ENCODE measurements around the gene ALDH1L1. TPM values are rescaled to one million over a fixed set of nuclear protein-coding genes. Genes with fewer than 3 reads are reported as not detected.

The ALDH1L1 gene
- total RNA-seq, 1 donor from 2014 or later = 1.0 TPM

- peaks cover 30% of the 10 kb centered on the region for H3K9me3 Mint-ChIP-seq
- peaks cover 14% of the 10 kb centered on the region for H3K4me1 Mint-ChIP-seq
- peaks cover 2% of the 10 kb centered on the region for H3K36me3 Mint-ChIP-seq
- H3K27me3 Mint-ChIP-seq (ENCODE audit: low read depth) = no peaks in the 10 kb centered on the region
- H3K4me3 Mint-ChIP-seq = no peak overlapping the region
- no peak for TF ChIP-seq CTCF (IDR thresholded peaks at IDR 0.05; ENCODE audit: unreplicated experiment)
- no peak overlapping the region for H3K27ac Mint-ChIP-seq
- DNase-seq (ENCODE audit: low spot score in 2 of 2, unreplicated experiment in 2 of 2) = no peak
Observed at GRCh38 chr3:126087552-126088175, 92.7 kb downstream of the ALDH1L1 start.

- peaks cover 4% of the 10 kb centered on the region for H3K36me3 Mint-ChIP-seq
- peaks cover 19% of the 10 kb centered on the region for H3K9me3 Mint-ChIP-seq
- no peak overlapping the region for H3K27ac Mint-ChIP-seq
- no peak for TF ChIP-seq CTCF (IDR thresholded peaks at IDR 0.05; ENCODE audit: unreplicated experiment)
- no peak for DNase-seq (ENCODE audit: low spot score in 2 of 2, unreplicated experiment in 2 of 2)
- H3K27me3 Mint-ChIP-seq (ENCODE audit: low read depth) = no peaks in the 10 kb centered on the region
- H3K4me1 Mint-ChIP-seq = peaks cover 14% of the 10 kb centered on the region
- H3K4me3 Mint-ChIP-seq = no peak overlapping the region
Observed at GRCh38 chr3:126085841-126086240, 94.5 kb downstream of the ALDH1L1 start.

GRCh38 chr3:126085276-126085675, 95.1 kb downstream of the ALDH1L1 start:
- no peak for DNase-seq (ENCODE audit: low spot score in 2 of 2, unreplicated experiment in 2 of 2)
- H3K9me3 Mint-ChIP-seq = peaks cover 16% of the 10 kb centered on the region
- H3K4me3 Mint-ChIP-seq = peak overlapping the region; percentile 70
- H3K27ac Mint-ChIP-seq = peak overlapping the region; percentile 86
- no peak for TF ChIP-seq CTCF (IDR thresholded peaks at IDR 0.05; ENCODE audit: unreplicated experiment)
- peaks cover 7% of the 10 kb centered on the region for H3K36me3 Mint-ChIP-seq
- H3K27me3 Mint-ChIP-seq (ENCODE audit: low read depth) = no peaks in the 10 kb centered on the region
- peaks cover 14% of the 10 kb centered on the region for H3K4me1 Mint-ChIP-seq

GRCh38 chr3:126084768-126085180, 95.6 kb downstream of the ALDH1L1 start:
- peak overlapping the region; percentile 70 for H3K4me3 Mint-ChIP-seq
- DNase-seq (ENCODE audit: low spot score in 2 of 2, unreplicated experiment in 2 of 2) = no peak
- peak overlapping the region; percentile 86 for H3K27ac Mint-ChIP-seq
- no peak for TF ChIP-seq CTCF (IDR thresholded peaks at IDR 0.05; ENCODE audit: unreplicated experiment)
- H3K9me3 Mint-ChIP-seq = peaks cover 20% of the 10 kb centered on the region
- peaks cover 10% of the 10 kb centered on the region for H3K36me3 Mint-ChIP-seq
- H3K4me1 Mint-ChIP-seq = peaks cover 14% of the 10 kb centered on the region
- H3K27me3 Mint-ChIP-seq (ENCODE audit: low read depth) = no peaks in the 10 kb centered on the region

GRCh38 chr3:126083913-126084767, 96.2 kb downstream of the ALDH1L1 start, which contains the start of gene SLC41A3:
Gene SLC41A3, minus strand, starts transcription at chr3:126084124. Its CDS starts 15,905 bp downstream, at chr3:126068219.
- H3K27ac Mint-ChIP-seq = peak within 1 kb of the TSS; percentile 86
- peak within 1 kb of the TSS; percentile 77 for H3K4me3 Mint-ChIP-seq
- no peaks in the 10 kb centered on the region for H3K27me3 Mint-ChIP-seq (ENCODE audit: low read depth)
- peaks cover 12% of the 10 kb centered on the region for H3K36me3 Mint-ChIP-seq
- H3K4me1 Mint-ChIP-seq = peaks cover 14% of the 10 kb centered on the region
- peaks cover 21% of the 10 kb centered on the region for H3K9me3 Mint-ChIP-seq
- DNase-seq (ENCODE audit: low spot score in 2 of 2, unreplicated experiment in 2 of 2) = peak; percentile 60 to 83
- TF ChIP-seq CTCF (IDR thresholded peaks at IDR 0.05; ENCODE audit: unreplicated experiment) = no peak
